ENCODE data around the gene YWHAB.
A peak's percentile ranks its signal among the peaks of the same experiment; 100 is the strongest.

The YWHAB gene

DNA sequence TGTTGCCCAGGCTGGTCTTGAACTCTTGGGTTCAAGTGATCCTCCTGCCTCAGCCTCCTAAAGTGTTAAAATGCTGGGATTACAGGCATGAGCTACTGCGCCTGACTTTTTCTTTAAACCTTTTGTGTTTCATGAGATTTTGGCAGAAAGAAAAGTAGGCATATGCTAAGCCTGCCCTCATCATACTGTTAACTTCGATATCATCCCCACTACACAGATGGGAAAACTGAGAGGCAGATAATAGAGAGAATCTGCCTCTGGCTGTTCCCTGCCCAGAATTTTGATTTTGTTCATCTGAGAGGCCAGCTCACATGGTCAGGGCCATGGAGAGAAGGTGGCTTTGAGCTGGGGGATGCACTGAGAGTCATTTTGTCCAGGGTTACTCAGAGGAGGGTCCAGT is 31.9 kb downstream of the YWHAB start:
- Histone ChIP-seq H2BK12ac (ENCODE audit: low read length in 2 of 2) (no peak overlapping the region), H4K91ac (ENCODE audit: low read length) (no peak overlapping the region), H2BK15ac (ENCODE audit: low read depth, poor library complexity, severe bottlenecking) (no peak overlapping the region), H3K14ac (ENCODE audit: low read length in 2 of 2) (no peak overlapping the region), H3K9me3 (ENCODE audit: control insufficient read depth, low read length) (no peaks in the 10 kb centered on the region), H2BK5ac (ENCODE audit: low read depth, low read length, poor library complexity, severe bottlenecking) (no peak overlapping the region), H2AK5ac (ENCODE audit: low read length, severe bottlenecking) (no peak overlapping the region), H3K27me3 (ENCODE audit: control insufficient read depth in 1 of 2, insufficient read depth in 1 of 2, low read length in 2 of 2) (no peaks in the 10 kb centered on the region), H3K36me3 (ENCODE audit: control insufficient read depth in 1 of 2, insufficient read depth in 2 of 2, low read depth in 1 of 2, low read length in 2 of 2) (peaks cover 45 to 67% of the 10 kb centered on the region in 2 experiments), H2AFZ (ENCODE audit: low read depth, low read length) (no peak overlapping the region), H3K79me1 (replicated peaks; ENCODE audit: low read length, poor library complexity, severe bottlenecking) (peaks cover 8% of the 10 kb centered on the region), H3K4me2 (ENCODE audit: low read length, poor library complexity, severe bottlenecking) (no peak overlapping the region), H3K27ac (ENCODE audit: low read length, poor library complexity, severe bottlenecking) (no peak overlapping the region), H2BK120ac (ENCODE audit: low read depth, low read length) (no peak overlapping the region), H3K18ac (ENCODE audit: low read depth in 1 of 2, low read length in 2 of 2) (no peak overlapping the region), H4K8ac (ENCODE audit: low read length) (no peak overlapping the region), H3K4ac (ENCODE audit: low read depth in 1 of 2, low read length in 2 of 2) (no peak overlapping the region), H3K4me3 (ENCODE audit: insufficient read depth in 1 of 2, low read depth in 1 of 2, low read length in 2 of 2) (no peak overlapping the region), H3K23ac (ENCODE audit: low read length in 2 of 2) (no peak overlapping the region), H3K4me1 (ENCODE audit: control insufficient read depth, insufficient read depth, low read depth, low read length) (no peaks in the 10 kb centered on the region), H3K9ac (ENCODE audit: low read length) (no peak overlapping the region)
- 100% methylated on average over 1 of the region's 2 CpGs for WGBS
- no peak for DNase-seq

DNA sequence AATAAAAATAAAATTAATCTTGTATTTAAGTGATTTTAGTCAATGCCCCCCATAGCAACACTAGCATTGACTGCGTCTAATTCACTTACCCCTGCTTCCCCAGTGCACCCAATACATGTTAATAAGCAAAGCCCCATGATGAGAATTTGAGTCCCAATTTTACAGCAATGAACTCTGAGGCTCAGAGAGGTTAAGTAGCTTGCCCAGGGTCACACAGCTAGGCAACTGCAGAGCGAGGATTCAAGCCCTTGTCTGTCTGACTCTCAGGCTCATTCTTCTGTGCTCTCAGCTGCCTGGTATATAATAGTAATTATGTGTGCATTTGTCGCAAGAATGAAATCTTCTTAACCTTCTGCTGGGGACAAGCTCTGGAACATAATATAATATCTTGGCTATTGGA is 32.8 kb downstream of the YWHAB start:
- no peak overlapping the region for H2AK5ac ChIP-seq (ENCODE audit: low read length, severe bottlenecking)

DNA sequence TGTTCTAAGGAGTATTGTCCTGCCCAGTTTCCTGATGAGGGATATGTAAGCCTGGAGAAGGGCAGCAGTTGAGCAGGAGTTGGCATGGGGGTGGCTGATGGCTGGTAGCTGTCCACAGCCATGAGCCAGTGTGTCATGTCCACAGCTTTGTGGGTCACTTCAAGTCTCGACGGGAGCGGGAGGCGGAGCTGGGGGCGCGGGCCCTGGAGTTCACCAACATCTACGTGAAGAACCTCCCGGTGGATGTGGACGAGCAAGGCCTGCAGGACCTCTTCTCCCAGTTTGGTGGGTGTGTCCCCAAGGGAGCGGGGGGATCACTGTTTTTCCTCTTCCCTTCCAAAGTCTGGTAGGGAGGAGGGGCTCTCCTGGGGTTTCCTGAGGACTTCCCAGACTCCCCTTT is 33.3 kb downstream of the YWHAB start:
- no peak overlapping the region for H2BK12ac ChIP-seq (ENCODE audit: low read length in 2 of 2)
- no peak overlapping the region for H4K8ac ChIP-seq (ENCODE audit: low read length)
- H3K9me3 ChIP-seq (ENCODE audit: control insufficient read depth, low read length) = no peaks in the 10 kb centered on the region
- H3K18ac ChIP-seq (ENCODE audit: low read depth in 1 of 2, low read length in 2 of 2) = no peak overlapping the region
- peak overlapping the region; percentile 21 for H4K91ac ChIP-seq (ENCODE audit: low read length)
- H3K27ac ChIP-seq (ENCODE audit: low read length, poor library complexity, severe bottlenecking) = no peak overlapping the region
- no peak overlapping the region for H2BK15ac ChIP-seq (ENCODE audit: low read depth, poor library complexity, severe bottlenecking)
- no peak overlapping the region for H3K4ac ChIP-seq (ENCODE audit: low read depth in 1 of 2, low read length in 2 of 2)
- peaks cover 46 to 66% of the 10 kb centered on the region in 2 experiments for H3K36me3 ChIP-seq (ENCODE audit: control insufficient read depth in 1 of 2, insufficient read depth in 2 of 2, low read depth in 1 of 2, low read length in 2 of 2)
- WGBS = 98% methylated on average over 10 of the region's 10 CpGs
- no peak for DNase-seq
- H2AFZ ChIP-seq (ENCODE audit: low read depth, low read length) = no peak overlapping the region
- H3K14ac ChIP-seq (ENCODE audit: low read length in 2 of 2) = no peak overlapping the region
- H3K4me3 ChIP-seq (ENCODE audit: insufficient read depth in 1 of 2, low read depth in 1 of 2, low read length in 2 of 2) = no peak overlapping the region
- H2BK120ac ChIP-seq (ENCODE audit: low read depth, low read length) = no peak overlapping the region
- H3K9ac ChIP-seq (ENCODE audit: low read length) = no peak overlapping the region
- H3K4me1 ChIP-seq (ENCODE audit: control insufficient read depth, insufficient read depth, low read depth, low read length) = no peaks in the 10 kb centered on the region
- no peak overlapping the region for H2BK5ac ChIP-seq (ENCODE audit: low read depth, low read length, poor library complexity, severe bottlenecking)
- H3K27me3 ChIP-seq (ENCODE audit: control insufficient read depth in 1 of 2, insufficient read depth in 1 of 2, low read length in 2 of 2) = no peaks in the 10 kb centered on the region
- H3K4me2 ChIP-seq (ENCODE audit: low read length, poor library complexity, severe bottlenecking) = no peak overlapping the region
- H3K79me1 ChIP-seq (replicated peaks; ENCODE audit: low read length, poor library complexity, severe bottlenecking) = peaks cover 6% of the 10 kb centered on the region
- H3K23ac ChIP-seq (ENCODE audit: low read length in 2 of 2) = no peak overlapping the region
- H2AK5ac ChIP-seq (ENCODE audit: low read length, severe bottlenecking) = no peak overlapping the region

More for the DNA sequence above, 32.8 kb downstream of the YWHAB start:
- no peak for DNase-seq
- Histone ChIP-seq H2BK120ac (ENCODE audit: low read depth, low read length) (no peak overlapping the region), H3K9ac (ENCODE audit: low read length) (no peak overlapping the region), H3K4ac (ENCODE audit: low read depth in 1 of 2, low read length in 2 of 2) (no peak overlapping the region), H3K18ac (ENCODE audit: low read depth in 1 of 2, low read length in 2 of 2) (no peak overlapping the region), H4K8ac (ENCODE audit: low read length) (no peak overlapping the region), H3K79me1 (replicated peaks; ENCODE audit: low read length, poor library complexity, severe bottlenecking) (peaks cover 6% of the 10 kb centered on the region), H4K91ac (ENCODE audit: low read length) (no peak overlapping the region), H3K27ac (ENCODE audit: low read length, poor library complexity, severe bottlenecking) (no peak overlapping the region), H3K23ac (ENCODE audit: low read length in 2 of 2) (no peak overlapping the region), H3K4me2 (ENCODE audit: low read length, poor library complexity, severe bottlenecking) (no peak overlapping the region), H3K27me3 (ENCODE audit: control insufficient read depth in 1 of 2, insufficient read depth in 1 of 2, low read length in 2 of 2) (no peaks in the 10 kb centered on the region), H2BK12ac (ENCODE audit: low read length in 2 of 2) (no peak overlapping the region), H3K14ac (ENCODE audit: low read length in 2 of 2) (no peak overlapping the region), H3K4me1 (ENCODE audit: control insufficient read depth, insufficient read depth, low read depth, low read length) (no peaks in the 10 kb centered on the region), H3K4me3 (ENCODE audit: insufficient read depth in 1 of 2, low read depth in 1 of 2, low read length in 2 of 2) (no peak overlapping the region), H2BK5ac (ENCODE audit: low read depth, low read length, poor library complexity, severe bottlenecking) (no peak overlapping the region), H2AFZ (ENCODE audit: low read depth, low read length) (no peak overlapping the region), H3K36me3 (ENCODE audit: control insufficient read depth in 1 of 2, insufficient read depth in 2 of 2, low read depth in 1 of 2, low read length in 2 of 2) (peaks cover 44 to 66% of the 10 kb centered on the region in 2 experiments), H2BK15ac (ENCODE audit: low read depth, poor library complexity, severe bottlenecking) (no peak overlapping the region), H3K9me3 (ENCODE audit: control insufficient read depth, low read length) (no peaks in the 10 kb centered on the region)
- 95% methylated on average over 3 of the region's 3 CpGs for WGBS

DNA sequence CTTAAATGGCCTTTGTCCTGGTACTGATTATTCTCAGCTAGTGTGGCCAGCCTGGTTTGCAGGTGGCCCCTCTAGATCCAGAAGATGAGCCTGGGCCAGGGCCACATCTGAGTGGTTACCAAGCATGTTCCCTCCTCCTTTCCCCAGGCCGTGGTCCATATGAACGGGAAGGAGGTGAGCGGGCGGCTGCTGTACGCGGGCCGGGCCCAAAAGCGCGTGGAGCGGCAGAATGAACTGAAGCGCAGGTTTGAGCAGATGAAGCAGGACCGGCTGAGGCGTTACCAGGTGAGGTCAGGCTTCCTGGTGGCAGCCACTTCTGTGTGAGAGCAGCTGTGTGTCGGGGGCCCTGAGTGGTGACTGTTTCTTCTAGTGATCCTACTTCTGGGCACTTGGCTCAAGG is 35.9 kb downstream of the YWHAB start:
- Histone ChIP-seq H2AK5ac (ENCODE audit: low read length, severe bottlenecking) (no peak overlapping the region), H2BK15ac (ENCODE audit: low read depth, poor library complexity, severe bottlenecking) (no peak overlapping the region), H3K4me3 (ENCODE audit: insufficient read depth in 1 of 2, low read depth in 1 of 2, low read length in 2 of 2) (no peak overlapping the region), H3K18ac (ENCODE audit: low read depth in 1 of 2, low read length in 2 of 2) (no peak overlapping the region), H3K14ac (ENCODE audit: low read length in 2 of 2) (no peak overlapping the region), H3K4me1 (ENCODE audit: control insufficient read depth, insufficient read depth, low read depth, low read length) (no peaks in the 10 kb centered on the region), H3K9me3 (ENCODE audit: control insufficient read depth, low read length) (no peaks in the 10 kb centered on the region), H4K91ac (ENCODE audit: low read length) (no peak overlapping the region), H3K27me3 (ENCODE audit: control insufficient read depth in 1 of 2, insufficient read depth in 1 of 2, low read length in 2 of 2) (no peaks in the 10 kb centered on the region), H2BK5ac (ENCODE audit: low read depth, low read length, poor library complexity, severe bottlenecking) (no peak overlapping the region), H3K79me1 (replicated peaks; ENCODE audit: low read length, poor library complexity, severe bottlenecking) (no peaks in the 10 kb centered on the region), H4K8ac (ENCODE audit: low read length) (no peak overlapping the region), H3K9ac (ENCODE audit: low read length) (no peak overlapping the region), H3K4ac (ENCODE audit: low read depth in 1 of 2, low read length in 2 of 2) (no peak overlapping the region), H2BK12ac (ENCODE audit: low read length in 2 of 2) (no peak overlapping the region), H3K27ac (ENCODE audit: low read length, poor library complexity, severe bottlenecking) (no peak overlapping the region), H2BK120ac (ENCODE audit: low read depth, low read length) (no peak overlapping the region), H3K23ac (ENCODE audit: low read length in 2 of 2) (no peak overlapping the region), H3K4me2 (ENCODE audit: low read length, poor library complexity, severe bottlenecking) (no peak overlapping the region), H3K36me3 (ENCODE audit: control insufficient read depth in 1 of 2, insufficient read depth in 2 of 2, low read depth in 1 of 2, low read length in 2 of 2) (peaks cover 48 to 65% of the 10 kb centered on the region in 2 experiments), H2AFZ (ENCODE audit: low read depth, low read length) (no peak overlapping the region)
- no peak for DNase-seq
- WGBS = 99% methylated on average over 14 of the region's 14 CpGs

Data from mesenchymal stem cell (in vitro differentiated cells and primary cell).